ENCODE data around the gene AMZ2.
"Not testable (repeated sequence)": the region's sequence is repeated elsewhere in the genome, so short reads cannot be mapped to it uniquely, and the experiment has no call there.

AMZ2 gene

GRCh38 chr17:68257934-68258333 lies 10.1 kb downstream of the AMZ2 start:
- no peak overlapping the region for H3K4me3 ChIP-seq (replicated peaks in 1 of 2; ENCODE audit: low read depth in 2 of 2, low read length in 2 of 2)
- TF ChIP-seq CTCF (IDR thresholded peaks at IDR 0.05; ENCODE audit: low read depth, low read length) = no peak
- no peak for DNase-seq (ENCODE audit: low read depth in 2 of 2)

GRCh38 chr17:68258890-68259647 lies 11.2 kb downstream of the AMZ2 start:
- peak overlapping the region in 1 of 2 donors; percentile 30 for H3K4me3 ChIP-seq (replicated peaks in 1 of 2; ENCODE audit: low read depth in 2 of 2, low read length in 2 of 2)
- DNase-seq (ENCODE audit: low read depth in 2 of 2) = peak; percentile 34 to 69

- not testable (repeated sequence) for DNase-seq (ENCODE audit: low read depth in 2 of 2)
Measured at GRCh38 chr17:68259648-68259951, 11.8 kb downstream of the AMZ2 start.

GRCh38 chr17:68260051-68260762 lies 12.4 kb downstream of the AMZ2 start:
- no peak for DNase-seq (ENCODE audit: low read depth in 2 of 2)
- no peak for TF ChIP-seq CTCF (IDR thresholded peaks at IDR 0.05; ENCODE audit: low read depth, low read length)

More at GRCh38 chr17:68259648-68259951, 11.8 kb downstream of the AMZ2 start:
- not testable (repeated sequence) for H3K4me3 ChIP-seq (replicated peaks in 1 of 2; ENCODE audit: low read depth in 2 of 2, low read length in 2 of 2)

GRCh38 chr17:68262467-68262866 lies 14.6 kb downstream of the AMZ2 start:
- not testable (repeated sequence) for H3K4me3 ChIP-seq (replicated peaks in 1 of 2; ENCODE audit: low read depth in 2 of 2, low read length in 2 of 2); DNase-seq (ENCODE audit: low read depth in 2 of 2)

More at GRCh38 chr17:68260051-68260762, 12.4 kb downstream of the AMZ2 start:
- H3K4me3 ChIP-seq (replicated peaks in 1 of 2; ENCODE audit: low read depth in 2 of 2, low read length in 2 of 2) = no peak overlapping the region

GRCh38 chr17:68263101-68263681 lies 15.3 kb downstream of the AMZ2 start:
- DNase-seq (ENCODE audit: low read depth in 2 of 2) = peak; percentile 58 to 78
- peak; percentile 47 for TF ChIP-seq CTCF (IDR thresholded peaks at IDR 0.05; ENCODE audit: low read depth, low read length)
- not testable (repeated sequence) for H3K4me3 ChIP-seq (replicated peaks in 1 of 2; ENCODE audit: low read depth in 2 of 2, low read length in 2 of 2)

GRCh38 chr17:68265833-68266232 lies 18.0 kb downstream of the AMZ2 start:
- DNase-seq (ENCODE audit: low read depth in 2 of 2) = peak in 1 of 2 donors; percentile 21

GRCh38 chr17:68273722-68274121 lies 25.9 kb downstream of the AMZ2 start:
- no peak for DNase-seq (ENCODE audit: low read depth in 2 of 2)
- H3K4me3 ChIP-seq (replicated peaks in 1 of 2; ENCODE audit: low read depth in 2 of 2, low read length in 2 of 2) = no peak overlapping the region
- no peak for TF ChIP-seq CTCF (IDR thresholded peaks at IDR 0.05; ENCODE audit: low read depth, low read length)

More at GRCh38 chr17:68265833-68266232, 18.0 kb downstream of the AMZ2 start:
- not testable (repeated sequence) for H3K4me3 ChIP-seq (replicated peaks in 1 of 2; ENCODE audit: low read depth in 2 of 2, low read length in 2 of 2)

GRCh38 chr17:68276339-68276738 lies 28.5 kb downstream of the AMZ2 start:
- H3K4me3 ChIP-seq (replicated peaks in 1 of 2; ENCODE audit: low read depth in 2 of 2, low read length in 2 of 2) = not testable (repeated sequence)

More at GRCh38 chr17:68276339-68276738, 28.5 kb downstream of the AMZ2 start:
- not testable (repeated sequence) for DNase-seq (ENCODE audit: low read depth in 2 of 2)
